HepG2 (cell line): ENCODE measurements around the gene N4BP2L1.

Source experiments
- CCDC6 ChIP-seq: sonication (generic); formaldehyde crosslinking; IDR thresholded peaks from 2 replicates; pipeline ENCODE4 v1.8.1; 2022; ENCODE audit warnings: mild to moderate bottlenecking, missing genetic modification reagents, moderate library complexity
- NONO ChIP-seq, 2 experiments: fragments of 450-650 bp in 1 of 2; sonication (generic) in 1 of 2; formaldehyde crosslinking in 1 of 2; IDR thresholded peaks in 1 of 2; conservative IDR thresholded peaks in 1 of 2; 2 replicates each; pipeline versions ENCODE4 v1.6.1 to v1.8.0; 2017 to 2022; ENCODE audit warnings: mild to moderate bottlenecking in 1 of 2, missing genetic modification reagents in 1 of 2, moderate library complexity in 1 of 2
- SIN3A ChIP-seq: IDR thresholded peaks from 2 replicates; pipeline ENCODE4 v1.6.1; 2011; ENCODE audit warnings: low read depth, mild to moderate bottlenecking, control low read depth, low read length, borderline replicate concordance
- ZBTB7A ChIP-seq: sonication (generic); formaldehyde crosslinking; IDR thresholded peaks from 2 replicates; pipeline ENCODE4 v1.8.0; 2022; ENCODE audit warnings: mild to moderate bottlenecking, missing genetic modification reagents
- ZNF431 ChIP-seq: sonication (generic); formaldehyde crosslinking; IDR thresholded peaks from 2 replicates; pipeline ENCODE4 v1.9.0; 2022; ENCODE audit warnings: missing genetic modification reagents, low read depth, mild to moderate bottlenecking, borderline replicate concordance
- ZXDC ChIP-seq: sonication (generic); formaldehyde crosslinking; IDR thresholded peaks from 2 replicates; pipeline ENCODE4 v1.5.0; 2020; ENCODE audit warnings: mild to moderate bottlenecking, missing genetic modification reagents
- TF ChIP-seq, protein P1 (sequence below): sonication (generic); formaldehyde crosslinking; IDR thresholded peaks from 2 replicates; pipeline ENCODE4 v1.4.0; 2020; ENCODE audit warnings: low read depth, missing genetic modification reagents

DNA sequence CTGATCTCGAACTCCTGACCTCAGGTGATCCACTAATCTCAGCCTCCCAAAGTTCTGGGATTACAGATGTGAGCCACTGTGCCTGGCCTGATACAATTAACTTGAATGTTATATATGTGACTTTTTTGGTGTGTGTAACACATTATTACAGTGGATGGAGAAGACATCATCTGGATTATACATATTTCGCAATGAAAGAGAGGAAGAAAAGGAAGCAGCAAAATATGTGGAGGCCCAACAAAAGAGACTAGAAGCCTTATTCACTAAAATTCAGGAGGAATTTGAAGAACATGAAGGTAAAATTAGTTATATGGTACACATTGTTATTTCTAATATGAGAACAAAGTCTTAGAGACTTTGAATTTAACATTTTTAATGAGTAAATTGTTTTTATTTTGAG, 57.1 kb downstream of the N4BP2L1 start:
- TF ChIP-seq SIN3A (no peak), NONO (IDR thresholded peaks at IDR 0.05) (no peak), NONO (CRISPR knock-in tag; conservative IDR thresholded peaks at IDR 0.05) (no peak), CCDC6 (CRISPR knock-in tag) (no peak), ZXDC (CRISPR knock-in tag) (no peak), ZNF431 (CRISPR knock-in tag) (no peak), ZBTB7A (no peak)
- TF ChIP-seq, protein P1, sequence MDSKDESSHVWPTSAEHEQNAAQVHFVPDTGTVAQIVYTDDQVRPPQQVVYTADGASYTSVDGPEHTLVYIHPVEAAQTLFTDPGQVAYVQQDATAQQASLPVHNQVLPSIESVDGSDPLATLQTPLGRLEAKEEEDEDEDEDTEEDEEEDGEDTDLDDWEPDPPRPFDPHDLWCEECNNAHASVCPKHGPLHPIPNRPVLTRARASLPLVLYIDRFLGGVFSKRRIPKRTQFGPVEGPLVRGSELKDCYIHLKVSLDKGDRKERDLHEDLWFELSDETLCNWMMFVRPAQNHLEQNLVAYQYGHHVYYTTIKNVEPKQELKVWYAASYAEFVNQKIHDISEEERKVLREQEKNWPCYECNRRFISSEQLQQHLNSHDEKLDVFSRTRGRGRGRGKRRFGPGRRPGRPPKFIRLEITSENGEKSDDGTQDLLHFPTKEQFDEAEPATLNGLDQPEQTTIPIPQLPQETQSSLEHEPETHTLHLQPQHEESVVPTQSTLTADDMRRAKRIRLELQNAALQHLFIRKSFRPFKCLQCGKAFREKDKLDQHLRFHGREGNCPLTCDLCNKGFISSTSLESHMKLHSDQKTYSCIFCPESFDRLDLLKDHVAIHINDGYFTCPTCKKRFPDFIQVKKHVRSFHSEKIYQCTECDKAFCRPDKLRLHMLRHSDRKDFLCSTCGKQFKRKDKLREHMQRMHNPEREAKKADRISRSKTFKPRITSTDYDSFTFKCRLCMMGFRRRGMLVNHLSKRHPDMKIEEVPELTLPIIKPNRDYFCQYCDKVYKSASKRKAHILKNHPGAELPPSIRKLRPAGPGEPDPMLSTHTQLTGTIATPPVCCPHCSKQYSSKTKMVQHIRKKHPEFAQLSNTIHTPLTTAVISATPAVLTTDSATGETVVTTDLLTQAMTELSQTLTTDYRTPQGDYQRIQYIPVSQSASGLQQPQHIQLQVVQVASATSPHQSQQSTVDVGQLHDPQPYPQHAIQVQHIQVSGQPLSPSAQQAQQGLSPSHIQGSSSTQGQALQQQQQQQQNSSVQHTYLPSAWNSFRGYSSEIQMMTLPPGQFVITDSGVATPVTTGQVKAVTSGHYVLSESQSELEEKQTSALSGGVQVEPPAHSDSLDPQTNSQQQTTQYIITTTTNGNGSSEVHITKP (CRISPR knock-in tag), result no peak
